Activated CD8-positive, alpha-beta memory T cell treated with anti-CD3 and anti-CD28 coated beads, Interleukin-2, amount 50 U/mL, for 24 hours (primary cell): ENCODE measurements around the gene KRT73.
"Not testable (repeated sequence)": the region's sequence is repeated elsewhere in the genome, so short reads cannot be mapped to it uniquely, and the experiment has no call there.

ENCODE experiments used
- DNase-seq: peaks from one replicate; pipeline ENCODE4 v3.0.0-alpha.2; 2020; ENCODE audit errors: extremely low read depth

Gene KRT73

DNA sequence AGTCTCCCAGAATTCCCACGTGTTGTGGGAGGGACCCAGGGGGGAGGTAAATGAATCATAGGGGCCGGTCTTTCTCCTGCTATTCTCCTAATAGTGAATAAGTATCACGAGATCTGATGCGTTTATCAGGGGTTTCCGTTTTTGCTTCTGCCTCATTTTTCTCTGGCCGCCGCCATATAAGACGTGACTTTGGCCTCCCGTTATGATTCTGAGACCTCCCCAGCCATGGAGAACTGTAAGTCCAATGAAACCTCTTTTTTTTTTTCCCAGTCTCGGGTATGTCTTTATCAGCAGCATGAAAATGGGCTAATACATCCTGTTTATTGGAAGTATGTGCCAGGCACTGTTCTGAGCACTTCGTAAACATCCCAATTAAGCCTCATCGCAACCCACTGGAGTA is 17.9 kb downstream of the KRT73 start:
- DNase-seq, result no peak

DNA sequence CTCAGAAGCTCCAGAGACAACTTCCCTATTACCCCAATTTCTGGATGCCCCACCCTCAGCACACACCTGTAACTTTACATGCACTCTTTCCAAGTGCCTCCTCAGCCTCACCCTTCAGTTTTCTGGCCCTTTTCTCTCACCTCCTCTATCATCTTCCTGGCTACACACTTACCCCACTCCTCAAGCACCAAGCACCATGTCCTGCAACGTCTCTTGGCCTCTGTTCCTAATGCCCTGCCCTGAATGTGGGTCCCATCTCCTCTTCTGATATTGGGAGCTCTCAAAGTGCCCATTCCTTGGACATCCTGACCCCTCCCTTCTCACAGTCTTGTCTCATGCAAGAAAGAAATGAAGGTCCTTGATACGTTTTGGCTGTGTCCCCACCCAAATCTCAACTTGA is 18.3 kb downstream of the KRT73 start:
- no peak for DNase-seq

DNA sequence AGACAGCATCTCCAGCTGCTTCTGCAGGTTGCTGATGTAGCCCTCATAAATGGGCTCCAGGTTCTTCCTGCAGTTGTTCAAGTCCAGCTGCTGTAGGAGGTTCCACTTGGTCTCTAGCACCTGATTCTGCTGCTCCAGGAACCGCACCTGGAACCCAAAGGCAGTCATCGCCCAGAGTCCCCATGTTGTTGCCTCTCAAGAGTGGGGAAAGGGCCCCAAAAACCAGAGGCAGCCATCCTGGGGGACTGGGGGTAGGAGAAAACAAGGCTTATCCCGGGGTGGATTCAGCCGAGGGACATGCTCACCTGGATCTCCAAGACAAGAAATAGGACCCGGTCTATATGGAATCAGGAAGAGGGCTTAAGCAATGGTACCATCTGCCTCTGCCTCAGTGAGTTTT is 19.4 kb downstream of the KRT73 start:
- DNase-seq, result no peak

DNA sequence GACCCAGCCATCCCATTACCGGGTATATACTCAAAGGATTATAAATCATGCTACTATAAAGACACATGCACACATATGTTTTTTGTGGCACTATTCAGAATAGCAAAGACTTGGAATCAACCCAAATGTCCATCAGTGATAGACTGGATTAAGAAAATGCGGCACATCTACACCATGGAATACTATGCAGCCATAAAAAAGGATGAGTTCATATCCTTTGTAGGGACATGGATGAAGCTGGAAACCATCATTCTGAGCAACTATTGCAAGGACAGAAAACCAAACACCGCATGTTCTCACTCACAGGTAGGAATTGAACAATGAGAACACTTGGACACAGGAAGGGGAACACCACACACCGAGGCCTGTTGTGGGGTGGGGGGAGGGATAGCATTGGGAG is 24.1 kb downstream of the KRT73 start:
- not testable (repeated sequence) for DNase-seq

DNA sequence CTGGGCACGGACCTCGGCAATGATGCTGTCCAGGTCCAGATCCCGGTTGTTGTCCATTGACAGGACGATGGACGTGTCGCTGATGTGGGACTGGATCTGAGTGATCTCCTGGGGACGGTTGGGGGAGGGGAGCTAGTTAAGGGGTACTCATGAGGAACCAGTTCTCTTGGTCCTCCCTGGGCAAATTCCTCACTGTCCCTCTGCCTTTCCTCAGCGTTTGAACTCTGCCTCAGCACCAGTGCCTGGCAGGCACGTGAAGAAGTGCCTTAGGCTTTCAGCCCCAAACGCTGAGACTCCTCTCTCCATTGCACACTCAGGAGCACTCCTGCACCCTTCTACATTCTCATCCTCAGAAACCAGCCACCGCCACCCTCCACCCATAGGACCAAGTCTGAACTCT is 26.8 kb downstream of the KRT73 start:
- no peak for DNase-seq

DNA sequence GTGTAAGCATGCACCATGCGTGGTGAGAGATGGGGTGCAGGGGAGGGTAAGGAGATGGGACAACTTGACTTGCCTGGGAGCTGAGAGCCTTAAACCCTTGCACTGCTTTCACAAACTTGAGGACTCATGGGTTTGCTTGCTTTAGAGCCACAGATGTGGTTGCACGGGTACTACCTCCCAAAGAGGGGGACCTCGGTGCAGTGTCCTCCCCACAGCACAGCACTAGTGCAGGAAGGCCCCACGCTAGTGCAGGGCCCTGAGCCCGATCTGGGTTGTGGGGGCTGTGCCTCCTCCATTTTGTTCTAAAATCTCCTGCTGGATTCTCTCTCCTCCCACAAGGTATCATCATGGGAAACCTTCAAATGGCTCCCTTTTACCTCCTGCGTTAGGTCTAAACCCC is 28.3 kb downstream of the KRT73 start:
- DNase-seq, result no peak

DNA sequence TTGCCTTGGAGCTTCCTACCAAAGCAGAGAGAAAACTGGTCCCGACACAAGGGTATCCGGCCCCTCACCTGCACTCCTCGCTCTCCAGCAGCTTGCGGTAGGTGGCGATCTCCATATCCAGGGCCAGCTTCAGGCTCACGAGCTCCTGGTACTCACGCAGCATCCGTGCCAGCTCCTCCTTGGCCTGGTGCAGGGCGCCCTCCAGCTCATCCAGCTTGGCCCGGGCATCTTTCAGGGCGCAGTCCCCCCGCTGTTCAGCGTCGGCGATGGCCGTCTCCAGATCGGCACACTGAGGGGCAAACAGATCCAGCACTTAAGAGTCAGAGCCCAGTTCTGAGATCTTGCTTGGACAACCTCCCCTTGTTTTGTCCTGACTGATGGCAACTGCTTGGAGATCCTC is 30.8 kb downstream of the KRT73 start:
- no peak for DNase-seq

DNA sequence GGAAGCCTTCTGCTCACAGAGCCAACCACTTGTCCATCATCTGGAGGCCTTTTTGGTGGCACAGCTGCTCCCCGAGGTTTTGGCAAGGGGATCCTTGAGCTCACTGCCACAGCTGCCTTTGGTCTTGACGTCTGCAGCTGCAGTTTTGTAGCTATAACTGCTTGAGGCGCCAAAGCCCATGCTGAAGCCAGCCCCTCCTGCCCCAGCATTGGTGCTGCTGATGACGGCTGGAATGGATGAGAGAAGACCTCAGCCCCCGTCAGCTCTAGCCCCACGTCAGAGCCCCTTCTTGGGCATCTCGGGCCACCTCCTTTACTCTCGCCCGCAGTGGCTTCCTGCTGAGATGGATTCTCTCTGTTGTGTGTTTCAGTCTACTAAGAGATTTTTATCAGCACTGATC is 32.4 kb downstream of the KRT73 start:
- DNase-seq, result no peak

DNA sequence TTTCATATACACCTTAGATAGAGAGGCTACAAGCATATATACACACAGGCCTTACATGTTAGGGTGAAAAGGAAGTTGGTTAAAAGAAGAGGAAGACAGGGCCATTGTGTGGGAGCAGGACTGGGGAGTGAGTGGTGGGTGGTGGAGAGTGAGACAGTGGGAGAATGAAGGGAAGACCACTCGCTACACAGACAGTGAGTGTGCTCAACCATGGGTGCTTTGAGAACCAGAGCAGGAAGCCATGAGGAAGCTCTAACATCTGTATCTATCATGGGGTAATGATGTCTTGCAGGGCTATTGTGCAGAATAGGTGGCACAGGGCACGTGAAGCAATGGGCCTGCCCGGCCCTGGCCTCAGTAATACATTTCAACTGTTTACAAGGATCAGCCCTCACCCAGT is 33.3 kb downstream of the KRT73 start:
- DNase-seq, result no peak

DNA sequence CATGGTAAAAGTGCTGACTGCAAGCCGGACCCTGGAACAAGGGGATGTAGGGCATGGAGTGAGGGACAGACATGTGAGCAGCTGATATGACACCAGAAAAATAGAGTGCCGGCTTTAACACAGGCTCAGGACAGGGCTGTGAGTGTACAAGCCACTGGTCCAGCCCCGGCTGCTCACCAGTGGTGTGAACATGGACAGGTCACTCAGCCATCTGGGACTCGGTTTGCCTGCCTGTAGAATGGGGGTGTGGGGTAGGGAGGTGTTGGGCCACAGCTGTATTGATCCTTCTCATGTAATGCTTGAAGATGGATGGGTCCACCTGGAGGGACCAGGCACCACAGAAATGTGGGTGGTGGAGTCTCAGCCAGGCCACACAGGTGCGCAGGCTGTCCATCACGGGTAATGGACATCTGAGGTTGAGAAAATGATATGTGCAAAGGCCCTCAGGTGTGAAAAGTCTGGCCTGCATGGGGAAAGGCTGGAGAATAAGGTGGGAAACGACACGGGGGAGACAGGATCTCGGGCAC is 34.1 kb downstream of the KRT73 start:
- no peak for DNase-seq

DNA sequence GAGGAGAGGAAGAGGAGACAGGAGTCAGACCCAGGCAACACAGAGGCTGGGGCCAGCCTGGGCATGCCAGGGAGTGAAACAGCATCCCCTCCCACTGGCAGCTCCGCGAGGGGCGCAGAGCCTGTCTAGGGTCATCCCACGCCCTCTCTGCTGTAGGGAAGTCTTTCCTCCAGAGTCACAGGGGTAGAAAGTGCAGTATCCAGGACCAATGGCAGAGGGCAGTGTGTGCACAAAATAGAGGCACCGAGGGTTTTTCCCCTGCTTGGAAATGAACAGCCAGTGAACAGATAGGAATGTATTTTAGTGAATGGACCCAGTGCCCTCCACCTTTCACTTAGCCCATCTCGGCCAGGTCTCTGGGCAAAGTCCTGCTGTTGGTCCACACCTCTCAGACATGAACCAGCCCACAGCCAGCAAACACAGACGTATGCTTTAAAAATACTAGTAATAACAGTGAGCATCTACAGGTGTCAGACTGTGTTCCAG is 35.3 kb downstream of the KRT73 start:
- peak; percentile 38 for DNase-seq

DNA sequence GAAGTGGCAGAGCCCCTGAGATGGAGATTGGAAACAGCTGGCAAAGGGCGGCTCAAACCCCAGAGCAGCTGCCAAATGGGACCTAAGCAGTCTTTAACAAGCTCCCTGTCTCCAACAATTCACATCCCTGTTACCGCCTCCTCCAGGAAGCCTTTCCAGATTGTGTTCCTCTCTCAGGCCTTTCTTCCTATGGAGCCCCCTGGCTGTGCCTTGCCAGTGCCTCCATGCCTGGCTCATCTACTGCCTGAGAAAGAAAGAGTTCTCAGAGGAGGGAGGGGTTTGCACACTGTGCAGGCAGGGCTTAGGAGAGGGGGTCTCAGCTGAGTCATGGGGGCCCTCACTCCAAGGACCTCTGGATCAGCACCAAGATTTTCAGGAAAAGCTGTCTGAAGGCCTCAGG is 35.9 kb downstream of the KRT73 start:
- no peak for DNase-seq

DNA sequence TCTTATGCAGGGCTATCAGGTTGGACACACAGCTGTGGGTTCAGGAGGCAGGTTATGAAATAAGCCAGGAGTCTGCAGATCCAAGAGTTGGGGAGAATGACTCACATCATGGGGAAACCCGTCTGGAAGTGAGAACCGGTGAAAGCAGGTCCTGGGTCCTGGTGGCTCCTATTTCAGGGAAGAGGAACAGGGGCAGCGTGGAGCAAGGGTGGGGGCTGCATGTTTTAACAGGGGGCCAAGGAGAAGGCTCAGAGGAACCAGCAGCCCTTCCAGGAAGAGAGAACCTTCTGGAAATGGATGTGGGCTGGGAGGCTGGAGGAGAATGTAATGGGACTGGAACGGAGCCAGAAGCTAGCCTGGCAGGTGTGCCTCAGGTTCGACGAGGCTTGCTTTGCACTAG is 36.9 kb downstream of the KRT73 start:
- DNase-seq, result no peak

DNA sequence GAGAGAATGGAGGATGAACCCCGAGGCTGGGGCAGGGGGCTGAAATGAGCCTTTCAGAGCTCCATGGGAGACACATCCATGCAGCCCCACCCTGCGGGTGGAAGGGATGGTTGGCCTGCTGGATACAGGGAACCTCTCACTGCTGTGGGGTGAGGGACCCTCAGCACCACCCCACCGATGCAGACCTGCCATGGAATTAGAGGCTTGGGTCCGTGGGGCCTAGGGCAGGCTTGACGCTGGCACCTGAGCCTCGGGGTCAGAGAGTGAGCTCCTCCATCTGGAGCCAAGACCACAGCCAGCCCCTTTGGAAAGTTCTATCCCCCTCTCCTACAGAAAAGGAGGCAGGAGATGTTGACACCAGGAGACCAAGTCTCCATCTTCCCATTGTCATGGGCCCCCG is 37.3 kb downstream of the KRT73 start:
- DNase-seq, result no peak

DNA sequence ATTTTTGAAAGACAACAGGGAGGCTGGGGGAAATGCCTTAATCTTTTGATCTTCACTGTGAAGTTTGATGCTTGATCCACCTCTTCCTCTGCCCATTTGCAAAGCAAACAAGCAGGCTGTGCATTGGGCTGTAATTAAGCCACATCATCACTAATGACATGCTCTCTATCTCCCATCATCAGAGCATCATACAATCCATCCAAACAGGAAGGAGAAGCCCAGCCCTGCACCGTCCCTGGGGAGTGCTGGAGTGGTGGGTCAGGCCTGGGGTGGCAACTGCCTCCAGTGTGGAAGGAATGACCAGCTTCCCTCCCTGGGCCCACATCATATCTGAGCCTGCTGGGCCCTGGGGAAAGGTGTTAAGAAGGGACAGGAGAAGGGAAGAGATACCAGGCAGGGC is 37.9 kb downstream of the KRT73 start:
- no peak for DNase-seq

DNA sequence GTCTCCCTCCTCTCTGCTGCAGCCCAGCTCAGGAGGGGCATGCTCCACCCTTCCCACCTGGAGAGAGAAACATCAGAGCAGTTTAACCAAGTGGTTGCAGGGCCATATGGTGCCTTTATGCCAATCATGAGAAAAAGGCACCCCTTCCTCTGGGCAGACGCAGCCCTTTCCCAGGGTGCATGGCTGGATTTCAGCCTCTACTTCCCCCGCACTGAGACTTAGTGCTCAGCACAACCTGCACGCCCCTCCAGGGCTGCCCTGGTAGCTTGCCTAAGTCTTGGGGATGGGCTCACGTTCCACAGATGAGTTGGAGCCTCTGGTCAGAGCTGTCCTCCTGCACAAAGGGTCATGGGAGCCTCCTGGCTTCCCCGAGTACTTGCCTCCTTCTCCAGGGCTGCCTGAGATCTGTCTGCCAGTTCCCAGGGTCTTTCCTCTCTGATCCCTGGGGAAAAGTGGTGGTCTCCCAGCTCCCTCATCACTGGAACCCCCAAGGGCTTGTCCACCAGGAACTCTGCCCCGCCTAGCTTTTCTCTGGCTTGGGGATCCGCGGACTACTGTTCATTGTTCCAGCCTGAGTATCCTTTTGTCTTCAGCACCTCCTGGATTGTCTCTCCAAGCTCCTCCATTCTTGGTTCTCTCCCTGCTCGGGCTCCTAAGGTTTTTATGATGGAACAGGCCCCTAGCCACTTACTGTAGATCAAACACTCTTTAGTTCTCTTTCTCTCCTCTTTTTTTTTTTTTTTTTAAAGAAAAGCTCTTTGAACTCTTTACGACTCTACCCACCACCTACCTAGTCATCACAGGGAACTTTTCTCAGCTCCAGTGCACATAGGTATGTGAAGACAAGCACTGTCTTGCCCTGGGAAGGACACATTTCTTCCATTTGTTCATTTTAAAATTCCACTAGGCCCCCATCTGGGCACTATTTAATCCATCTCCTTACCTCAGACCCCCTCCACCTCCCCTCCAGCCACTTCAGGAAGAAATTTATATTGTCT is 38.6 kb downstream of the KRT73 start:
- no peak for DNase-seq

DNA sequence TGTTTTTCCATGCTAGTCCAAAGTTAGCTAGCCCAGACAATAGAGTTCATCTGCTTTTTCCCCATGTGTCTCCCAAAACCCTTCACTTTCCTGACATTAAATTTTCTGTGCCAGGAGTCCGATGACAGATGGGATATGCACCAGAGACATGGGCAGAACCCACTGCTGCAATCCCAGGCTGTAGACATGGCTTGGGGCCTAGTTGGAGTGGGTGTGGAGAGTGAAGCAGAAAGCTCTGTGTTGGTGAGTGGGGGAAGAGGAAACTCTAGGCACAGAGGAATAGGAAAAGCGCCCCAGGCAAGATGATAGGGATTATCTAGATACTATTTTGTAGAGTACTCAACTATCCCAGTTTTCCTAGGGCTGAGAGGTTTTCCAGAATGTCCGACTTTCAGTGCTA is 39.9 kb downstream of the KRT73 start:
- DNase-seq, result no peak

DNA sequence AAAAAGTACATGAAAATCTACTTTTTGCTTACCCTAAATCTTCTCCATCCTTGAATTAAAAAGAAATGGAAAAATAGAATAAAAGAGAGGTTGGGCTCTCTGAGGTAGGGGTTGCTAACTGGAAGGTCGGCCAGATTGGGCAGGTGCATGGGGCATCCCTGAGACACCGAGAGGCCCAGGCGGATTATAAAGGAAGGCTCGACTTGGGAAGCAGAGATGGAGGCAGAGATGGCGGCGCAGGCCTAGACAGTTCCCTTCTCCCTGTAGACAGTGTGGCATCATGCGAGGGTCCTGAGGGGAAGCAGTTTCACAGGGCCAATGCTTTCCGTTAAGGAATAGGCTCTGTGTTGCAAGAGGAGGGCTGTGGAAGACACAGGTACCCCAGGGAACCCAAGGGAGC is 41.0 kb downstream of the KRT73 start:
- DNase-seq, result no peak

DNA sequence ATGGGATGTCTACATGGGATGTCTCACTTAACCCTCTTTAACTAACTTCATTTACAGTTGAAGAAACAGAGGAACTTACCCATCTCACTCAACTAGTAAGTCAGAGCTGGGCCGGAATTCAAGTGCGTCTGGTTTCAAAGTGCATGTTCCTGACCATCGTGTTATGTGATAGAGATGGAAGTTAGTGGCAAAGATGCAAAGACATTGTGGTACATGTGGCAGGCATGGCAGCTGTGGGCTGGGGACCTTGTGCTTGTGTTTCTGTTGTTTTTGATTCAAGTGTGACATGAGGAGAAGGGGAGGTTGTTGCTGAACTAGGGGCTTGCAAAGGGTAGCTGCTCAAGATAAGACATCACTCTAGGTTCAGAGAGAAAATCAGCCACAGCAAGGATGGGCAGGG is 42.4 kb downstream of the KRT73 start:
- no peak for DNase-seq

DNA sequence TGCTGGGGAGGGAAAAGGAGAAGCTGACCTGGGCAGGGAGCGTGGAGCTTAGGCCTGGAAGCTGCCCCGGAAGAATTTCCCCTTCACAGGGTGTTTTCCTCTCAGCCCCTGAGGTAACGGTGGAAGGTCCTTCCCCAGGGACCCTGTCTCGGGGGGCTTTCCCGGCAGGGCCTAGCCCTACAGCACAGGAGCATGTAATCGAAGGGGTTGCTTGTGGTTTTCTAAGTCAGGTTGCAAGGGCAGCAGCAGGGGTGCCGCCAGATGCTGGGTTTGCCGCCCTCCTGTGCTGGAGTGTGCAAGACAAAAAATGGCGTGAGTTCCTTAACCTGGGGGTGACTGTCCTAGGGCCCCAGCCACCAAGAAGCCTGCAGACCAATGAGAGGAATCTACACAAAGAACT is 43.1 kb downstream of the KRT73 start:
- no peak for DNase-seq

DNA sequence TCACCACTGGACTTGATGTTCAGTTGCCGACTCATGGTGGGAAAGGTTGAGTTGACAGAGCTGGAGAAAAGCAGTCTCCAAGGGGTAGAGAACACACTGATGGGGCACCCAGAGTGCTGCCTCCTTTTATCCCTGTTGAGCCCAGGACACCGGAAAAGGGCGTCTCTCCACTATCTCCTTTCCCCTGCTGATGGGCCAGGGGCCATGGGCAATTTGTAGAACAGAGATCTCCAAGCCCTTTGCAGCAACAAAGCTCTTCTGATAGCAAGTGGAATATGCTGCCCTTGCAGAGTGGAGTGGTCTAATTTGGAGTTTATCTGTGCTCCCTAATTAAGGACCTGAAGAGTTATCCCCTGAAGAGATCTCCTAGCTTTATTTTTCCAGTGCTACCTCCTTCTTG is 44.6 kb downstream of the KRT73 start, which contains the start of gene KRT74:
Gene KRT74, minus strand, starts transcription at position 101 of the 400 bp plus-strand sequence. Its CDS starts 66 bp downstream, at position 35.
- no peak for DNase-seq

DNA sequence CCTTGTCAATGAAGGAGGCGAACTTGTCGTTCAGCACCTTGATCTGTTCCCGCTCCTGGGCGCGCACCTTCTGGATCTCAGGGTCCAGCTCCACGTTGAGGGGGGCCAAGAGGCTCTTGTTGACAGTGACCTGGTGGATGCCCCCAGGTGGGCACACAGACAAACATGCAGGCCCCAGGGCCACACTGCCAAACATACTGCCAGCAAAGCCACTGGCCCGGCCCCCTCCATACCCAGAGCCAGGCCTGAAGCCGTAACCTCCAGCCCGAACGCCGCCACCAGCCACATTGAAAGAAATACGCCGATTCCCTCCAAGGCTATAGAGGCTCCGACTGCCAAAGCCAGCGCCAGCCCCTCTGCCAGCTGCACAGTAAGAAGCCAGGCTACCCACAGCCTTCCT is 45.1 kb downstream of the KRT73 start:
- no peak for DNase-seq

DNA sequence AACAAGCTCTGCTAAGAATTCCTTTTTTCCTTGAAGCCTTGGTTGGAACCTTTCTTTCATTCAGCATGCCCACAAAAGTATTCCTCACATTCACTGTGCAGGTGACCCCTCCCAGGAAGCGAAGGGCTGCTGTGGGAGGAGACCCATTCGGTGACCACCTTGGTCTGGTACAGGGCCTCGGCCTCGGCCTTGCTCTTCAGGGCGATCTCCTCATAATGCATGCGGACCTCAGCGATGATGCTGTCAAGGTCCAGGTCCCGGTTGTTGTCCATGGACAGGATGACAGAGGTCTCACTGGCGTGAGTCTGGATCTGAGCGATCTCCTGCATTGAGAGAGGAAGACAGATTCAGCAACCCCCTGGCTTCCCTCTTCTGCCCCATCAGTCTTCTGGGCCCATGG is 47.8 kb downstream of the KRT73 start:
- no peak for DNase-seq
